ENCODE measurements around the gene NPTXR.

NPTXR gene

DNA sequence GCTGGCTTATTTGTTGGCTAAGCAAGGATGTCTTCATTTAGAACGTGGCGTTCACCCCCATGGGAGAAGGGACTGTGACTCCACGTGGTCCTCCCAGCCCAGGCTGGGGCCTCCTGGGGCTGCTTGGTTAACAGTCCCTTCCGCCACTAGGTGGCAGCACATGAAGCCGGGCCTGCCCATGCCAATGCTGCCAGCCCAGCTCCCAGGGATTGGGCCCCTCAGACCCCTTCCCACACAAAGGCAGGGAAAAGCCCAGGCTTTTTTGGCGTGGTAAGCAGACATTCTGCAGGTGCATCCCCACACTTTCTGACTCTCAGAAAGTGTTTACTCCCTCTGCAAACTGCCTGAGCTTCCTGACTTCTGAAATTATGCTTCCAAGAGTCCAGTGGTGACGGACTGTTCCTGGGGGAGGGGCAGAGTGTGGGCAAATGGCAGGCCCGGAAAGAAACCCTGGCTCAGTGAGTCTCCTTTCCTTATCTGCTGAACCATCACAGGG lies 25.1 kb upstream of the NPTXR start:
- DNase-seq (ENCODE audit: extremely low read depth, low read depth): no peak
- H3K4me3 ChIP-seq (replicated peaks; ENCODE audit: low read depth, low read length): no peak overlapping the region
- TF ChIP-seq, protein P1, sequence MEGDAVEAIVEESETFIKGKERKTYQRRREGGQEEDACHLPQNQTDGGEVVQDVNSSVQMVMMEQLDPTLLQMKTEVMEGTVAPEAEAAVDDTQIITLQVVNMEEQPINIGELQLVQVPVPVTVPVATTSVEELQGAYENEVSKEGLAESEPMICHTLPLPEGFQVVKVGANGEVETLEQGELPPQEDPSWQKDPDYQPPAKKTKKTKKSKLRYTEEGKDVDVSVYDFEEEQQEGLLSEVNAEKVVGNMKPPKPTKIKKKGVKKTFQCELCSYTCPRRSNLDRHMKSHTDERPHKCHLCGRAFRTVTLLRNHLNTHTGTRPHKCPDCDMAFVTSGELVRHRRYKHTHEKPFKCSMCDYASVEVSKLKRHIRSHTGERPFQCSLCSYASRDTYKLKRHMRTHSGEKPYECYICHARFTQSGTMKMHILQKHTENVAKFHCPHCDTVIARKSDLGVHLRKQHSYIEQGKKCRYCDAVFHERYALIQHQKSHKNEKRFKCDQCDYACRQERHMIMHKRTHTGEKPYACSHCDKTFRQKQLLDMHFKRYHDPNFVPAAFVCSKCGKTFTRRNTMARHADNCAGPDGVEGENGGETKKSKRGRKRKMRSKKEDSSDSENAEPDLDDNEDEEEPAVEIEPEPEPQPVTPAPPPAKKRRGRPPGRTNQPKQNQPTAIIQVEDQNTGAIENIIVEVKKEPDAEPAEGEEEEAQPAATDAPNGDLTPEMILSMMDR (IDR thresholded peaks at IDR 0.05; ENCODE audit: low read depth, low read length, missing control alignments): peak; percentile 97

GRCh38 chr22:38868286-38868721 lies 24.5 kb upstream of the NPTXR start:
- no peak overlapping the region for H3K4me3 ChIP-seq (replicated peaks; ENCODE audit: low read depth, low read length)
- DNase-seq (ENCODE audit: extremely low read depth, low read depth): no peak
- TF ChIP-seq, protein P1 (IDR thresholded peaks at IDR 0.05; ENCODE audit: low read depth, low read length, missing control alignments): no peak

- DNase-seq (ENCODE audit: extremely low read depth, low read depth): no peak
- H3K4me3 ChIP-seq (replicated peaks; ENCODE audit: low read depth, low read length): no peak overlapping the region
- TF ChIP-seq, protein P1 (IDR thresholded peaks at IDR 0.05; ENCODE audit: low read depth, low read length, missing control alignments): no peak
Observed at GRCh38 chr22:38867471-38868285, 23.9 kb upstream of the NPTXR start.

- TF ChIP-seq, protein P1 (IDR thresholded peaks at IDR 0.05; ENCODE audit: low read depth, low read length, missing control alignments): no peak
Observed at GRCh38 chr22:38867124-38867455, 23.3 kb upstream of the NPTXR start.

DNA sequence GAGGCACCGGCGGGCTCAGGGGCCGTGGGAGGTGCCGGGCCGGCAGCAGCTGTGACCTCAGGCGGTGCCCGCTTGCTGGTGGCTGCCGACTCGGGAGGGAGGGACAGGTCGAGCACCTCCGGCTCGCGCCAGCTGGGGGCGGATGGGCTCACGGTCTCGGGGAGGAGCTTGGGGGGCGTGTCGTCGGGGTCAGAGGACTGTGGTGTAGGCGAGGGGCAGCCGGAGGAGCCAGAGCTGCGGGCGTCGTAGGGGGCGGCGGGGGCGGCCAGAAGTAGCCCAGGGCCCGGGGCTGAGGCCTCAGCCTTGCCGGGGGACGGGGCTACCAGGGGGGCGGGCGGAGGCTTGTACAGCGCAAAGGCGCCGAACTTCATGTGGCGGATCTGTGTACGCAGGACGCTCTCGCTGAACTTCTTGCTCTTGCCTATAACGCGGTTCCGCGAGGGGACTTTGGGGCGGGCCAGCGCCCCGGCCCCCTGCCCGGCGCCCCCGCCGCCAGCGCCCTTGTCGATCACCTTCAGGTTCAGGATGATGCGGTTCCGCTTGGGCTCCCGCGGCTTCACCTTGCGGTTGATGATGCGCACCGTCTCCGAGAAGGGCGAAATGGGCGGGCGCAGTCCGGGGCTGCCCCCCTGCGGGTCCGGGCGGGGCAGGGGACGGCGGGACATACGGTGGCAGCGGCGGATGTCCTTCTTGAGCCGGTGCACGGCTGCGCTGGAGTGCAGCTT lies 22.7 kb upstream of the NPTXR start:
- TF ChIP-seq, protein P1 (IDR thresholded peaks at IDR 0.05; ENCODE audit: low read depth, low read length, missing control alignments): no peak
- no peak overlapping the region for H3K4me3 ChIP-seq (replicated peaks; ENCODE audit: low read depth, low read length)
- DNase-seq (ENCODE audit: extremely low read depth, low read depth): no peak

More at GRCh38 chr22:38867124-38867455, 23.3 kb upstream of the NPTXR start:
- H3K4me3 ChIP-seq (replicated peaks; ENCODE audit: low read depth, low read length): no peak overlapping the region
- no peak for DNase-seq (ENCODE audit: extremely low read depth, low read depth)

- no peak overlapping the region for H3K4me3 ChIP-seq (replicated peaks; ENCODE audit: low read depth, low read length)
- DNase-seq (ENCODE audit: extremely low read depth, low read depth): no peak
- TF ChIP-seq, protein P1 (IDR thresholded peaks at IDR 0.05; ENCODE audit: low read depth, low read length, missing control alignments): no peak
Observed at GRCh38 chr22:38866024-38866398, 22.2 kb upstream of the NPTXR start.
